ENCODE data around the gene ST6GALNAC2. TPM values are rescaled to one million over a fixed set of nuclear protein-coding genes. Genes with fewer than 3 reads are reported as not detected.

The ST6GALNAC2 gene
- total and polyA plus RNA-seq, 2 experiments from 2014 or later: 0.31 TPM; not detected in 1

DNA sequence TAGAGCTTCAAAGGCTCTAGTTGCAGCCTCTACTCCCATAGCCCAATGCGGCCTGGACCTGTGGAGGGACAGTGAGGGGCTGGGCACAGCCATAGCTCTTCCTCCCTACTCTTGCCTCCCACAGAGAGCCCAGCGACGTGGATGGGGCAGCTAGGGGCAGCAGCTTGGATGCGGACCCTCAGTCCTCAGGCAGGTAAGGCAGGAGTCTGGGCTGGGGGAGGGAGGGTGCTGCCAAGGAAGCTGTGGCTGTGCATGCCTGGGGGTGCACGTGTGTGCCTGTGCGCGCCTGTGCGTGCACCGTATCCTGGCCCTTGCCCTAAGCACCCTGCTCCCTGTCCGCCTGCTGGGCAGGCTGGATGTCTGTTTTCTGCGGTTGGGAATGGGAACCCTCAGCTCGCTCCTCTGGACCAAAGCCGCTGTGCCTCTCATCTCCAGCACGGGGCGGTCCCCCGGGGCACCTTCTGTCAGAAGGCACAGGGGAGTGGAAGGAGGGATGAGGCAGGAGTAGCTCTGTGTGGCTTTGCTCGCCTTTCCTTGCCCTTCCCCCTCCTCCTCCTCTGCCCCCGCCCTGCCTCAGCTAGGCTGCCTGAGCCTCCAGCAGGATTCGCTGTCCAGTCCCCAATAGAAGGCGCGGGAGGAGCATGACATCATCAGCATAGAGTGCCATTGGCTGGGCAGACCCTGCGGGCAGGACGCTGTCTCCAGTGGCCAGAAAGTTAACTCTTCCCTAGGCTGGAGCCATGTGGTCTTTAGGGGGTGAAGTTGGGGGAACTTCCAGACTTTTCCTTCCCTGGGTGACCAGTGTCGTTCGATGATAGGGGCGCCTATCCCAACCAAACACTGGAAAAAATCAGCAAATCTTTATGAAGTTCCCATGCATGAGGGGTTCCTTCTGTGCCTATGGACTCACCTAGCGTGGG is 45.0 kb downstream of the ST6GALNAC2 start:
- peaks cover 15% of the 10 kb centered on the region for H3K4me1 ChIP-seq (ENCODE audit: insufficient read depth)
- Mint-ChIP-seq H3K36me3 (ENCODE audit: low read depth) (no peaks in the 10 kb centered on the region), H3K4me3 (peak overlapping the region; percentile 77), H3K9me3 (no peaks in the 10 kb centered on the region; the same call in 2 of the 3 replicates), H3K27ac (no peak overlapping the region), H3K4me1 (peaks cover 44% of the 10 kb centered on the region), H3K27me3 (ENCODE audit: insufficient read depth, low read depth, poor library complexity) (peaks cover 53% of the 10 kb centered on the region)
- peak overlapping the region; percentile 52 for H3K4me3 ChIP-seq
- 0 out of 2 replicates have a peak, but pooled peaks cover 5% of the 10 kb centered on the region for H3F3A ChIP-seq (replicated peaks; ENCODE audit: low read depth)
- TF ChIP-seq CREB1 (CRISPR knock-in tag; IDR thresholded peaks at IDR 0.05; ENCODE audit: low read depth) (peak; percentile 75), POLR2AphosphoS5 (IDR thresholded peaks at IDR 0.05; ENCODE audit: low read depth) (peak; percentile 81), ZNF331 (CRISPR knock-in tag; IDR thresholded peaks at IDR 0.05; ENCODE audit: low read depth) (no peak)
- no peaks in the 10 kb centered on the region for H3K79me2 ChIP-seq (replicated peaks; ENCODE audit: insufficient read depth)
- H3K4me2 ChIP-seq: peak overlapping the region; percentile 77
- no peaks in the 10 kb centered on the region for H3K9me2 ChIP-seq (ENCODE audit: insufficient read depth)
- peak; percentile 99 for DNase-seq (ENCODE audit: low spot score)
- peak overlapping the region; percentile 67 for H2AFZ ChIP-seq
- no peak overlapping the region for H3K27ac ChIP-seq (ENCODE audit: low read depth)
- no peaks in the 10 kb centered on the region for H4K20me1 ChIP-seq (replicated peaks; ENCODE audit: insufficient read depth)
- peaks cover 42% of the 10 kb centered on the region for H3K27me3 ChIP-seq (ENCODE audit: insufficient read depth)
- peak; percentile 81 for ATAC-seq
- no peaks in the 10 kb centered on the region for H3K36me3 ChIP-seq (ENCODE audit: insufficient read depth)

DNA sequence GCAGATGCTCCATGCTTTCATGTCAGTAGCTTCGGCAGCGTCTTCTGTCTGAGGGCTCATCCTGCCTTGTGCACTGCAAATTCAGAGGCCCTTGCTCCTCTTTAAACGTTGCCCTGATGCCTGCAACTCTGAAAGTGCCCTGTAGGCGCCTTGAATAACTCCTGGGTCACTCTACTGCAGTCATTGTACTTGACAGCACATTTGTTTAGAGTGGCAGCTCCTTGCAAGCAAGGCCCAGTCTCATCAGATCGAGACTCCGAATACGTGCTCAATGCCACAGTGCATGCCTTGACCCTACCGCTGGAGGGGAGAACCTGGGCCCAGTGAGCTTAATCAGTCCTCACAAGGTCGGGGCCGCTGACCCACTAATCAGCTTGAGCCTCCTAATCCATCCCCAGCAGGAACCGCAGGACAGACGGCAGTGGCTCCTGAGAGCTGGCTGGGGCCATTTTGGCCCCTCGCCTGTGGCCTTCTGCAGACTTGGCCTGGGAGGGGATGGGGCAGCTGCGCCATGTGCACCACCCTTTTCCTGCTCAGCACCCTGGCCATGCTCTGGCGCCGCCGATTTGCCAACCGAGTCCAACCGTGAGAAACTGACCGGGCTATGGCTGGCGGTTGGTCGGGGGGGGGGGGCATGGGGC is 45.9 kb downstream of the ST6GALNAC2 start, which contains the start of gene PRCD:
Gene PRCD (plus strand): TSS at position 414 of the 641 bp plus-strand sequence. CDS start 98 bp downstream, at position 512.
- H3K27me3 ChIP-seq (ENCODE audit: insufficient read depth): peaks cover 47% of the 10 kb centered on the region
- peaks cover 52% of the 10 kb centered on the region for H3K27me3 Mint-ChIP-seq (ENCODE audit: insufficient read depth, low read depth, poor library complexity)
- H3K4me1 ChIP-seq (ENCODE audit: insufficient read depth): peaks cover 15% of the 10 kb centered on the region
- H3K4me1 Mint-ChIP-seq: peaks cover 49% of the 10 kb centered on the region
- peak; percentile 2; the same call in 1 of the 3 replicates for ATAC-seq
- H3K36me3 ChIP-seq (ENCODE audit: insufficient read depth): no peaks in the 10 kb centered on the region
- no peak within 1 kb of the TSS for H3K27ac Mint-ChIP-seq
- DNase-seq (ENCODE audit: low spot score): peak; percentile 66
- peak within 1 kb of the TSS; percentile 77 for H3K4me3 Mint-ChIP-seq
- H3K9me2 ChIP-seq (ENCODE audit: insufficient read depth): no peaks in the 10 kb centered on the region
- no peaks in the 10 kb centered on the region for H3K36me3 Mint-ChIP-seq (ENCODE audit: low read depth)
- no peaks in the 10 kb centered on the region; the same call in 2 of the 3 replicates for H3K9me3 Mint-ChIP-seq
- H4K20me1 ChIP-seq (replicated peaks; ENCODE audit: insufficient read depth): no peaks in the 10 kb centered on the region
- peak within 1 kb of the TSS; percentile 67 for H2AFZ ChIP-seq
- H3F3A ChIP-seq (replicated peaks; ENCODE audit: low read depth): 0 out of 2 replicates have a peak, but pooled peaks cover 5% of the 10 kb centered on the region
- H3K27ac ChIP-seq (ENCODE audit: low read depth): no peak within 1 kb of the TSS
- H3K4me2 ChIP-seq: peak within 1 kb of the TSS; percentile 90
- H3K4me3 ChIP-seq: peak within 1 kb of the TSS; percentile 52
- no peaks in the 10 kb centered on the region for H3K79me2 ChIP-seq (replicated peaks; ENCODE audit: insufficient read depth)
- TF ChIP-seq NANOG (IDR thresholded peaks at IDR 0.05; ENCODE audit: borderline replicate concordance) (no peak), POLR2AphosphoS5 (IDR thresholded peaks at IDR 0.05; ENCODE audit: low read depth) (no peak), CREB1 (CRISPR knock-in tag; IDR thresholded peaks at IDR 0.05; ENCODE audit: low read depth) (no peak), STAT1 (IDR thresholded peaks at IDR 0.05; ENCODE audit: unreplicated experiment) (no peak), ZNF331 (CRISPR knock-in tag; IDR thresholded peaks at IDR 0.05; ENCODE audit: low read depth) (no peak)
- TF ChIP-seq, protein P1, sequence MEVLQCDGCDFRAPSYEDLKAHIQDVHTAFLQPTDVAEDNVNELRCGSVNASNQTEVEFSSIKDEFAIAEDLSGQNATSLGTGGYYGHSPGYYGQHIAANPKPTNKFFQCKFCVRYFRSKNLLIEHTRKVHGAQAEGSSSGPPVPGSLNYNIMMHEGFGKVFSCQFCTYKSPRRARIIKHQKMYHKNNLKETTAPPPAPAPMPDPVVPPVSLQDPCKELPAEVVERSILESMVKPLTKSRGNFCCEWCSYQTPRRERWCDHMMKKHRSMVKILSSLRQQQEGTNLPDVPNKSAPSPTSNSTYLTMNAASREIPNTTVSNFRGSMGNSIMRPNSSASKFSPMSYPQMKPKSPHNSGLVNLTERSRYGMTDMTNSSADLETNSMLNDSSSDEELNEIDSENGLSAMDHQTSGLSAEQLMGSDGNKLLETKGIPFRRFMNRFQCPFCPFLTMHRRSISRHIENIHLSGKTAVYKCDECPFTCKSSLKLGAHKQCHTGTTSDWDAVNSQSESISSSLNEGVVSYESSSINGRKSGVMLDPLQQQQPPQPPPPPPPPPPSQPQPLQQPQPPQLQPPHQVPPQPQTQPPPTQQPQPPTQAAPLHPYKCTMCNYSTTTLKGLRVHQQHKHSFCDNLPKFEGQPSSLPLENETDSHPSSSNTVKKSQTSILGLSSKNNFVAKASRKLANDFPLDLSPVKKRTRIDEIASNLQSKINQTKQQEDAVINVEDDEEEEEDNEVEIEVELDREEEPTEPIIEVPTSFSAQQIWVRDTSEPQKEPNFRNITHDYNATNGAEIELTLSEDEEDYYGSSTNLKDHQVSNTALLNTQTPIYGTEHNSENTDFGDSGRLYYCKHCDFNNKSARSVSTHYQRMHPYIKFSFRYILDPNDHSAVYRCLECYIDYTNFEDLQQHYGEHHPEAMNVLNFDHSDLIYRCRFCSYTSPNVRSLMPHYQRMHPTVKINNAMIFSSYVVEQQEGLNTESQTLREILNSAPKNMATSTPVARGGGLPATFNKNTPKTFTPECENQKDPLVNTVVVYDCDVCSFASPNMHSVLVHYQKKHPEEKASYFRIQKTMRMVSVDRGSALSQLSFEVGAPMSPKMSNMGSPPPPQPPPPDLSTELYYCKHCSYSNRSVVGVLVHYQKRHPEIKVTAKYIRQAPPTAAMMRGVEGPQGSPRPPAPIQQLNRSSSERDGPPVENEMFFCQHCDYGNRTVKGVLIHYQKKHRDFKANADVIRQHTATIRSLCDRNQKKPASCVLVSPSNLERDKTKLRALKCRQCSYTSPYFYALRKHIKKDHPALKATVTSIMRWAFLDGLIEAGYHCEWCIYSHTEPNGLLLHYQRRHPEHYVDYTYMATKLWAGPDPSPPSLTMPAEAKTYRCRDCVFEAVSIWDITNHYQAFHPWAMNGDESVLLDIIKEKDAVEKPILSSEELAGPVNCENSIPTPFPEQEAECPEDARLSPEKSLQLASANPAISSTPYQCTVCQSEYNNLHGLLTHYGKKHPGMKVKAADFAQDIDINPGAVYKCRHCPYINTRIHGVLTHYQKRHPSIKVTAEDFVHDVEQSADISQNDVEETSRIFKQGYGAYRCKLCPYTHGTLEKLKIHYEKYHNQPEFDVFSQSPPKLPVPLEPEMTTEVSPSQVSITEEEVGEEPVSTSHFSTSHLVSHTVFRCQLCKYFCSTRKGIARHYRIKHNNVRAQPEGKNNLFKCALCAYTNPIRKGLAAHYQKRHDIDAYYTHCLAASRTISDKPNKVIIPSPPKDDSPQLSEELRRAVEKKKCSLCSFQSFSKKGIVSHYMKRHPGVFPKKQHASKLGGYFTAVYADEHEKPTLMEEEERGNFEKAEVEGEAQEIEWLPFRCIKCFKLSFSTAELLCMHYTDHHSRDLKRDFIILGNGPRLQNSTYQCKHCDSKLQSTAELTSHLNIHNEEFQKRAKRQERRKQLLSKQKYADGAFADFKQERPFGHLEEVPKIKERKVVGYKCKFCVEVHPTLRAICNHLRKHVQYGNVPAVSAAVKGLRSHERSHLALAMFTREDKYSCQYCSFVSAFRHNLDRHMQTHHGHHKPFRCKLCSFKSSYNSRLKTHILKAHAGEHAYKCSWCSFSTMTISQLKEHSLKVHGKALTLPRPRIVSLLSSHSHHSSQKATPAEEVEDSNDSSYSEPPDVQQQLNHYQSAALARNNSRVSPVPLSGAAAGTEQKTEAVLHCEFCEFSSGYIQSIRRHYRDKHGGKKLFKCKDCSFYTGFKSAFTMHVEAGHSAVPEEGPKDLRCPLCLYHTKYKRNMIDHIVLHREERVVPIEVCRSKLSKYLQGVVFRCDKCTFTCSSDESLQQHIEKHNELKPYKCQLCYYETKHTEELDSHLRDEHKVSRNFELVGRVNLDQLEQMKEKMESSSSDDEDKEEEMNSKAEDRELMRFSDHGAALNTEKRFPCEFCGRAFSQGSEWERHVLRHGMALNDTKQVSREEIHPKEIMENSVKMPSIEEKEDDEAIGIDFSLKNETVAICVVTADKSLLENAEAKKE (CRISPR knock-in tag; IDR thresholded peaks at IDR 0.05): no peak
- TF ChIP-seq, protein P2, sequence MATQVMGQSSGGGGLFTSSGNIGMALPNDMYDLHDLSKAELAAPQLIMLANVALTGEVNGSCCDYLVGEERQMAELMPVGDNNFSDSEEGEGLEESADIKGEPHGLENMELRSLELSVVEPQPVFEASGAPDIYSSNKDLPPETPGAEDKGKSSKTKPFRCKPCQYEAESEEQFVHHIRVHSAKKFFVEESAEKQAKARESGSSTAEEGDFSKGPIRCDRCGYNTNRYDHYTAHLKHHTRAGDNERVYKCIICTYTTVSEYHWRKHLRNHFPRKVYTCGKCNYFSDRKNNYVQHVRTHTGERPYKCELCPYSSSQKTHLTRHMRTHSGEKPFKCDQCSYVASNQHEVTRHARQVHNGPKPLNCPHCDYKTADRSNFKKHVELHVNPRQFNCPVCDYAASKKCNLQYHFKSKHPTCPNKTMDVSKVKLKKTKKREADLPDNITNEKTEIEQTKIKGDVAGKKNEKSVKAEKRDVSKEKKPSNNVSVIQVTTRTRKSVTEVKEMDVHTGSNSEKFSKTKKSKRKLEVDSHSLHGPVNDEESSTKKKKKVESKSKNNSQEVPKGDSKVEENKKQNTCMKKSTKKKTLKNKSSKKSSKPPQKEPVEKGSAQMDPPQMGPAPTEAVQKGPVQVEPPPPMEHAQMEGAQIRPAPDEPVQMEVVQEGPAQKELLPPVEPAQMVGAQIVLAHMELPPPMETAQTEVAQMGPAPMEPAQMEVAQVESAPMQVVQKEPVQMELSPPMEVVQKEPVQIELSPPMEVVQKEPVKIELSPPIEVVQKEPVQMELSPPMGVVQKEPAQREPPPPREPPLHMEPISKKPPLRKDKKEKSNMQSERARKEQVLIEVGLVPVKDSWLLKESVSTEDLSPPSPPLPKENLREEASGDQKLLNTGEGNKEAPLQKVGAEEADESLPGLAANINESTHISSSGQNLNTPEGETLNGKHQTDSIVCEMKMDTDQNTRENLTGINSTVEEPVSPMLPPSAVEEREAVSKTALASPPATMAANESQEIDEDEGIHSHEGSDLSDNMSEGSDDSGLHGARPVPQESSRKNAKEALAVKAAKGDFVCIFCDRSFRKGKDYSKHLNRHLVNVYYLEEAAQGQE (IDR thresholded peaks at IDR 0.05; ENCODE audit: unreplicated experiment): no peak

Data from GM23338 (cell line).